ENCODE data around the gene RALA. TPM values are rescaled to one million over a fixed set of nuclear protein-coding genes. Genes with fewer than 3 reads are reported as not detected.

The RALA gene
- total and polyA plus RNA-seq, 4 donors, result 5.7 to 18.8 (median 9.2) TPM

- TF ChIP-seq CTCF (IDR thresholded peaks at IDR 0.05; ENCODE audit: low read depth, low read length, missing input control), result no peak
- no peak for TF ChIP-seq FOXA2 (IDR thresholded peaks at IDR 0.05)
- TF ChIP-seq MAX (IDR thresholded peaks at IDR 0.05), result no peak
- no peak for TF ChIP-seq HNF4A (conservative IDR thresholded peaks at IDR 0.05)
- TF ChIP-seq FOXA1 (IDR thresholded peaks at IDR 0.05), result no peak
- no peak for TF ChIP-seq TAF1 (conservative IDR thresholded peaks at IDR 0.05)
- no peak for TF ChIP-seq EGR1 (IDR thresholded peaks at IDR 0.05; ENCODE audit: low read depth in 2 of 2)
- no peak for TF ChIP-seq HNF4G (IDR thresholded peaks at IDR 0.05)
- no peak for TF ChIP-seq NR2F2 (IDR thresholded peaks at IDR 0.05)
- TF ChIP-seq ATF3 (IDR thresholded peaks at IDR 0.05), result no peak
- no peak for TF ChIP-seq ZBTB33 (IDR thresholded peaks at IDR 0.05)
- no peak for TF ChIP-seq JUND (IDR thresholded peaks at IDR 0.05)
- no peak for TF ChIP-seq YY1 (IDR thresholded peaks at IDR 0.05)
- TF ChIP-seq RAD21 (IDR thresholded peaks at IDR 0.05), result no peak
- H3K9me3 ChIP-seq (ENCODE audit: control insufficient read depth in 4 of 4, low read length in 3 of 4), result no peaks in the 10 kb centered on the region
- H3K27ac ChIP-seq (ENCODE audit: low read depth in 1 of 2, low read length in 2 of 2), result no peak overlapping the region
- H3K4me3 ChIP-seq (ENCODE audit: low read depth in 1 of 3, low read length in 3 of 3), result no peak overlapping the region
- H3K9ac ChIP-seq (ENCODE audit: low read depth in 1 of 2, low read length in 2 of 2), result no peak overlapping the region
- no peaks in the 10 kb centered on the region for H3K27me3 ChIP-seq (ENCODE audit: control insufficient read depth in 4 of 4, insufficient read depth in 4 of 4, low read length in 3 of 4)
- no peaks in the 10 kb centered on the region for H3K4me1 ChIP-seq (ENCODE audit: control insufficient read depth in 4 of 4, insufficient read depth in 4 of 4, low read length in 3 of 4)
- WGBS, result 68% methylated on average over 3 of the region's 3 CpGs
- DNase-seq (ENCODE audit: low spot score), result no peak
- no peaks in the 10 kb centered on the region for H3K36me3 ChIP-seq (ENCODE audit: control insufficient read depth in 4 of 4, insufficient read depth in 3 of 4, low read depth in 1 of 4, low read length in 3 of 4)
Observed at GRCh38 chr7:39608278-39608677, 15.1 kb upstream of the RALA start.

- no peak overlapping the region for H3K9ac ChIP-seq (ENCODE audit: low read depth in 1 of 2, low read length in 2 of 2)
- no peaks in the 10 kb centered on the region for H3K36me3 ChIP-seq (ENCODE audit: control insufficient read depth in 4 of 4, insufficient read depth in 3 of 4, low read depth in 1 of 4, low read length in 3 of 4)
- DNase-seq (ENCODE audit: low spot score), result no peak
- H3K9me3 ChIP-seq (ENCODE audit: control insufficient read depth in 4 of 4, low read length in 3 of 4), result no peaks in the 10 kb centered on the region
- no peaks in the 10 kb centered on the region for H3K4me1 ChIP-seq (ENCODE audit: control insufficient read depth in 4 of 4, insufficient read depth in 4 of 4, low read length in 3 of 4)
- WGBS, result 16% methylated on average over 36 of the region's 36 CpGs
- no peaks in the 10 kb centered on the region for H3K27me3 ChIP-seq (ENCODE audit: control insufficient read depth in 4 of 4, insufficient read depth in 4 of 4, low read length in 3 of 4)
- peak overlapping the region in 2 of 3 donors; percentile 5 to 26 for H3K4me3 ChIP-seq (ENCODE audit: low read depth in 1 of 3, low read length in 3 of 3)
- H3K27ac ChIP-seq (ENCODE audit: low read depth in 1 of 2, low read length in 2 of 2), result peak overlapping the region; percentile 14 to 53
- TF ChIP-seq REST (IDR thresholded peaks at IDR 0.05) (no peak), CTCF (IDR thresholded peaks at IDR 0.05; ENCODE audit: low read depth, low read length, missing input control) (no peak), EGR1 (IDR thresholded peaks at IDR 0.05; ENCODE audit: low read depth in 2 of 2) (no peak), ZBTB33 (IDR thresholded peaks at IDR 0.05) (no peak), TAF1 (conservative IDR thresholded peaks at IDR 0.05) (no peak), RXRA (IDR thresholded peaks at IDR 0.05) (no peak), FOXA2 (IDR thresholded peaks at IDR 0.05) (no peak), GABPA (IDR thresholded peaks at IDR 0.05 in 1 of 2, conservative IDR thresholded peaks at IDR 0.05 in 1 of 2) (no peak), RAD21 (IDR thresholded peaks at IDR 0.05) (no peak), FOXA1 (IDR thresholded peaks at IDR 0.05) (no peak), HNF4A (conservative IDR thresholded peaks at IDR 0.05) (no peak), ATF3 (IDR thresholded peaks at IDR 0.05) (no peak)
Observed at GRCh38 chr7:39609113-39609934, 14.0 kb upstream of the RALA start.

Measured in liver (tissue), 9 donors.